ENCODE data around the gene PGS1. TPM values are rescaled to one million over a fixed set of nuclear protein-coding genes. Genes with fewer than 3 reads are reported as not detected.

The PGS1 gene
- total and polyA plus RNA-seq, 10 of the 15 experiments (the other 5 are each of a cell fraction or from before 2014, with no cell fraction given), result 1.3 to 37.6 (median 27.4) TPM

- peak; percentile 41; the same call in 1 of the 2 replicates for TF ChIP-seq TARDBP (IDR thresholded peaks at IDR 0.05; ENCODE audit: borderline replicate concordance)
- TF ChIP-seq ZZZ3 (IDR thresholded peaks at IDR 0.05; ENCODE audit: control insufficient read depth, insufficient read length, low read depth), result no peak
- TF ChIP-seq ZNF592 (IDR thresholded peaks at IDR 0.05), result no peak
- TF ChIP-seq CHD4 (IDR thresholded peaks at IDR 0.05), result 0 out of 2 replicates have a peak, but pooled peaks have one; percentile 73
- TF ChIP-seq YY1 (IDR thresholded peaks at IDR 0.05; ENCODE audit: low read depth, low read length), result no peak
- peak; percentile 28 for TF ChIP-seq SP1 (IDR thresholded peaks at IDR 0.05; ENCODE audit: low read depth, low read length)
- TF ChIP-seq, protein P1, sequence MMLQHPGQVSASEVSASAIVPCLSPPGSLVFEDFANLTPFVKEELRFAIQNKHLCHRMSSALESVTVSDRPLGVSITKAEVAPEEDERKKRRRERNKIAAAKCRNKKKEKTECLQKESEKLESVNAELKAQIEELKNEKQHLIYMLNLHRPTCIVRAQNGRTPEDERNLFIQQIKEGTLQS (IDR thresholded peaks at IDR 0.05; ENCODE audit: borderline replicate concordance, extremely low read depth, low read depth, low read length), result no peak
- no peak for TF ChIP-seq MAX (IDR thresholded peaks at IDR 0.05; ENCODE audit: low read depth, low read length)
- no peak for TF ChIP-seq SUZ12 (IDR thresholded peaks at IDR 0.05; ENCODE audit: unreplicated experiment)
- no peak for TF ChIP-seq SMAD5 (IDR thresholded peaks at IDR 0.05; ENCODE audit: low read depth)
- TF ChIP-seq ZBED1 (IDR thresholded peaks at IDR 0.05; ENCODE audit: borderline replicate concordance), result peak; percentile 60; the same call in 1 of the 2 replicates
- TF ChIP-seq DPF2 (IDR thresholded peaks at IDR 0.05), result peak; percentile 97
- no peak for TF ChIP-seq MEF2A (IDR thresholded peaks at IDR 0.05; ENCODE audit: insufficient read depth, low read depth, low read length)
- TF ChIP-seq, protein P2, sequence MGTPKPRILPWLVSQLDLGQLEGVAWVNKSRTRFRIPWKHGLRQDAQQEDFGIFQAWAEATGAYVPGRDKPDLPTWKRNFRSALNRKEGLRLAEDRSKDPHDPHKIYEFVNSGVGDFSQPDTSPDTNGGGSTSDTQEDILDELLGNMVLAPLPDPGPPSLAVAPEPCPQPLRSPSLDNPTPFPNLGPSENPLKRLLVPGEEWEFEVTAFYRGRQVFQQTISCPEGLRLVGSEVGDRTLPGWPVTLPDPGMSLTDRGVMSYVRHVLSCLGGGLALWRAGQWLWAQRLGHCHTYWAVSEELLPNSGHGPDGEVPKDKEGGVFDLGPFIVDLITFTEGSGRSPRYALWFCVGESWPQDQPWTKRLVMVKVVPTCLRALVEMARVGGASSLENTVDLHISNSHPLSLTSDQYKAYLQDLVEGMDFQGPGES (IDR thresholded peaks at IDR 0.05), result no peak
- TF ChIP-seq RAD21 (IDR thresholded peaks at IDR 0.05; ENCODE audit: insufficient read depth, low read depth, low read length), result no peak
- no peak for TF ChIP-seq RAD51 (IDR thresholded peaks at IDR 0.05)
- TF ChIP-seq ZNF274 (IDR thresholded peaks at IDR 0.05; ENCODE audit: insufficient read depth, insufficient read length), result no peak
- TF ChIP-seq EGR1 (IDR thresholded peaks at IDR 0.05; ENCODE audit: borderline replicate concordance in 1 of 2, low read depth in 2 of 2, low read length in 2 of 2), result no peak
- TF ChIP-seq TCF12 (IDR thresholded peaks at IDR 0.05; ENCODE audit: low read depth, low read length), result 0 out of 2 replicates have a peak, but pooled peaks have one; percentile 37
- peak; percentile 73; the same call in 1 of the 2 replicates for TF ChIP-seq ATF7 (IDR thresholded peaks at IDR 0.05; ENCODE audit: low read depth)
- TF ChIP-seq, protein P3, sequence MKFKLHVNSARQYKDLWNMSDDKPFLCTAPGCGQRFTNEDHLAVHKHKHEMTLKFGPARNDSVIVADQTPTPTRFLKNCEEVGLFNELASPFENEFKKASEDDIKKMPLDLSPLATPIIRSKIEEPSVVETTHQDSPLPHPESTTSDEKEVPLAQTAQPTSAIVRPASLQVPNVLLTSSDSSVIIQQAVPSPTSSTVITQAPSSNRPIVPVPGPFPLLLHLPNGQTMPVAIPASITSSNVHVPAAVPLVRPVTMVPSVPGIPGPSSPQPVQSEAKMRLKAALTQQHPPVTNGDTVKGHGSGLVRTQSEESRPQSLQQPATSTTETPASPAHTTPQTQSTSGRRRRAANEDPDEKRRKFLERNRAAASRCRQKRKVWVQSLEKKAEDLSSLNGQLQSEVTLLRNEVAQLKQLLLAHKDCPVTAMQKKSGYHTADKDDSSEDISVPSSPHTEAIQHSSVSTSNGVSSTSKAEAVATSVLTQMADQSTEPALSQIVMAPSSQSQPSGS (IDR thresholded peaks at IDR 0.05; ENCODE audit: low read length), result no peak; the same call in 1 of the 2 replicates
- TF ChIP-seq ZNF24 (IDR thresholded peaks at IDR 0.05), result 0 out of 2 replicates have a peak, but pooled peaks have one; percentile 16
Measured at GRCh38 chr17:78337244-78338109, 41.0 kb upstream of the PGS1 start (continued).
